Midbrain (tissue), 1 donor: ENCODE results near the gene ZNF496.
A peak's percentile ranks its signal among the peaks of the same experiment; 100 is the strongest.
"Not testable (repeated sequence)": the region's sequence is repeated elsewhere in the genome, so short reads cannot be mapped to it uniquely, and the experiment has no call there.

Source experiments
- DNase-seq: peaks from one replicate; lab custom pipeline; 2025; lab: John Stamatoyannopoulos, UW

Gene ZNF496

GRCh38 chr1:247291833-247292561, 39.7 kb downstream of the ZNF496 start:
- no peak for DNase-seq

- DNase-seq, result no peak
These were observed 40.5 kb downstream of the ZNF496 start for GRCh38 chr1:247291161-247291560.

- no peak for DNase-seq
These were observed 41.1 kb downstream of the ZNF496 start for GRCh38 chr1:247290576-247290975.

- DNase-seq, result not testable (repeated sequence)
These were observed 42.3 kb downstream of the ZNF496 start for GRCh38 chr1:247289274-247289892.

GRCh38 chr1:247288341-247288740, 43.3 kb downstream of the ZNF496 start:
- no peak for DNase-seq

GRCh38 chr1:247287460-247287859, 44.2 kb downstream of the ZNF496 start:
- DNase-seq, result no peak

GRCh38 chr1:247286134-247286670, 45.5 kb downstream of the ZNF496 start:
- DNase-seq, result no peak

GRCh38 chr1:247281001-247281574, 50.6 kb downstream of the ZNF496 start:
- no peak for DNase-seq

GRCh38 chr1:247277191-247277590, 54.5 kb downstream of the ZNF496 start:
- no peak for DNase-seq

- no peak for DNase-seq
These were observed 56.9 kb downstream of the ZNF496 start for GRCh38 chr1:247274605-247275256.

- peak; percentile 45 for DNase-seq
These were observed 58.7 kb downstream of the ZNF496 start for GRCh38 chr1:247273013-247273412.

GRCh38 chr1:247270003-247270402, 61.7 kb downstream of the ZNF496 start:
- DNase-seq, result no peak

GRCh38 chr1:247269133-247269532, 62.5 kb downstream of the ZNF496 start:
- no peak for DNase-seq

GRCh38 chr1:247268390-247269045, 63.1 kb downstream of the ZNF496 start:
- DNase-seq, result no peak

- no peak for DNase-seq
These were observed 65.6 kb downstream of the ZNF496 start for GRCh38 chr1:247266053-247266452.

GRCh38 chr1:247255772-247256171, 75.9 kb downstream of the ZNF496 start, which contains the start of gene VN1R5:
VN1R5 (plus strand) TSS chr1:247256072.
- DNase-seq, result not testable (repeated sequence)

- DNase-seq, result no peak
These were observed 84.1 kb downstream of the ZNF496 start for GRCh38 chr1:247247568-247247967.
